HEK293 (cell line): ENCODE measurements around the gene ADAMTS12.

Experiments used
- CTCF ChIA-PET: fragments of 350-600 bp; formaldehyde crosslinking; extraction: SDS; loops from one replicate; lab custom pipeline; 2021; ENCODE audit warnings: antibody characterized with exemption; lab: Yijun Ruan, JAX
- POLR2A ChIA-PET: fragments of 300-600 bp; formaldehyde crosslinking; extraction: SDS; loops from one replicate; lab custom pipeline; 2020; ENCODE audit warnings: antibody characterized with exemption, inconsistent platforms; lab: Yijun Ruan, JAX
- H3K27ac ChIP-seq: fragments of 200-500 bp; sonication (Bioruptor generic); 2 replicates; pipeline ENCODE4 v1.5.1; 2014; ENCODE audit warnings: low read depth, low read length, control low read depth, inconsistent platforms; ENCODE audit errors: extremely low read depth
- H3K36me3 ChIP-seq, 2 experiments: fragments of 200-500 bp in 1 of 2; sonication (Bioruptor generic) in 1 of 2; 1 replicate in 1 of 2; 2 replicates in 1 of 2; pipeline ENCODE4 v1.5.1; 2014 to 2017; ENCODE audit warnings: inconsistent platforms in 2 of 2, low read length in 2 of 2; ENCODE audit not compliant: control insufficient read depth in 2 of 2, insufficient read depth in 1 of 2
- H3K4me1 ChIP-seq: fragments of 200-500 bp; sonication (Bioruptor generic); 2 replicates; pipeline ENCODE4 v1.5.1; 2014; ENCODE audit warnings: mild to moderate bottlenecking, low read length, inconsistent platforms; ENCODE audit not compliant: control insufficient read depth, insufficient read depth
- H3K4me3 ChIP-seq: 2 replicates; pipeline ENCODE4 v1.5.1; 2011; ENCODE audit warnings: low read depth, mild to moderate bottlenecking, control low read depth, low read length, moderate library complexity
- H3K9me3 ChIP-seq: fragments of 200-500 bp; sonication (Bioruptor generic); 2 replicates; pipeline ENCODE4 v1.5.1; 2014; ENCODE audit warnings: low read depth, low read length, inconsistent platforms; ENCODE audit not compliant: control insufficient read depth, insufficient read depth
- BCL6B ChIP-seq: fragments of 450-650 bp; formaldehyde crosslinking; IDR thresholded peaks from 2 replicates; pipeline ENCODE4 v1.5.1; 2017; ENCODE audit warnings: missing biosample characterization, missing genetic modification characterization
- EGR2 ChIP-seq: fragments of 450-650 bp; formaldehyde crosslinking; IDR thresholded peaks from 2 replicates; pipeline ENCODE4 v1.5.1; 2016; ENCODE audit warnings: low read depth, missing biosample characterization, missing genetic modification characterization
- INSM2 ChIP-seq: fragments of 450-650 bp; formaldehyde crosslinking; IDR thresholded peaks from 2 replicates; pipeline ENCODE4 v1.5.1; 2016; ENCODE audit warnings: missing biosample characterization, missing genetic modification characterization
- KLF10 ChIP-seq: fragments of 450-650 bp; IDR thresholded peaks from 2 replicates; pipeline ENCODE4 v1.5.1; 2018; ENCODE audit warnings: missing biosample characterization, mild to moderate bottlenecking, missing genetic modification characterization
- OVOL3 ChIP-seq: fragments of 450-650 bp; formaldehyde crosslinking; IDR thresholded peaks from 2 replicates; pipeline ENCODE4 v1.5.1; 2016; ENCODE audit warnings: missing biosample characterization, missing genetic modification characterization
- PATZ1 ChIP-seq: fragments of 450-650 bp; formaldehyde crosslinking; IDR thresholded peaks from 2 replicates; pipeline ENCODE4 v1.5.1; 2016; ENCODE audit warnings: missing biosample characterization, missing genetic modification characterization
- RBAK ChIP-seq: fragments of 450-650 bp; formaldehyde crosslinking; IDR thresholded peaks from 2 replicates; pipeline ENCODE4 v1.5.1; 2016; ENCODE audit warnings: missing biosample characterization, missing genetic modification characterization
- SCRT1 ChIP-seq: fragments of 450-650 bp; formaldehyde crosslinking; IDR thresholded peaks from 2 replicates; pipeline ENCODE4 v1.5.1; 2016; ENCODE audit warnings: missing biosample characterization, missing genetic modification characterization, borderline replicate concordance
- SP2 ChIP-seq: fragments of 450-650 bp; formaldehyde crosslinking; IDR thresholded peaks from 2 replicates; pipeline ENCODE4 v1.5.1; 2016; ENCODE audit warnings: missing biosample characterization, missing genetic modification characterization
- ZBTB48 ChIP-seq: fragments of 450-650 bp; formaldehyde crosslinking; IDR thresholded peaks from 2 replicates; pipeline ENCODE4 v1.5.1; 2016; ENCODE audit warnings: missing biosample characterization, missing genetic modification characterization
- ZBTB7A ChIP-seq: fragments of 450-650 bp; formaldehyde crosslinking; IDR thresholded peaks from 2 replicates; pipeline ENCODE4 v1.5.1; 2016; ENCODE audit warnings: low read depth, missing biosample characterization, missing genetic modification characterization
- ZNF24 ChIP-seq: fragments of 450-650 bp; formaldehyde crosslinking; IDR thresholded peaks from 2 replicates; pipeline ENCODE4 v1.5.1; 2016; ENCODE audit warnings: missing biosample characterization, missing genetic modification characterization
- ZNF266 ChIP-seq: fragments of 450-650 bp; formaldehyde crosslinking; IDR thresholded peaks from 2 replicates; pipeline ENCODE4 v1.5.1; 2016; ENCODE audit warnings: missing biosample characterization, missing genetic modification characterization, low read depth
- ZNF302 ChIP-seq: fragments of 450-650 bp; formaldehyde crosslinking; IDR thresholded peaks from 2 replicates; pipeline ENCODE4 v1.5.1; 2016; ENCODE audit warnings: missing biosample characterization, missing genetic modification characterization, low read depth
- ZNF398 ChIP-seq: fragments of 450-650 bp; formaldehyde crosslinking; IDR thresholded peaks from 2 replicates; pipeline ENCODE4 v1.5.1; 2017; ENCODE audit warnings: missing biosample characterization, missing genetic modification characterization
- ZNF404 ChIP-seq: fragments of 450-650 bp; formaldehyde crosslinking; IDR thresholded peaks from 2 replicates; pipeline ENCODE4 v1.5.1; 2017; ENCODE audit warnings: missing biosample characterization, missing genetic modification characterization
- ZNF433 ChIP-seq: fragments of 450-650 bp; formaldehyde crosslinking; IDR thresholded peaks from 2 replicates; pipeline ENCODE4 v1.5.1; 2016; ENCODE audit warnings: missing biosample characterization, missing genetic modification characterization, low read depth
- ZNF510 ChIP-seq: fragments of 450-650 bp; formaldehyde crosslinking; IDR thresholded peaks from 2 replicates; pipeline ENCODE4 v1.5.1; 2018; ENCODE audit warnings: mild to moderate bottlenecking, missing genetic modification characterization, missing biosample characterization; ENCODE audit not compliant: insufficient replicate concordance
- ZNF521 ChIP-seq: fragments of 450-650 bp; formaldehyde crosslinking; IDR thresholded peaks from 2 replicates; pipeline ENCODE4 v1.5.1; 2017; ENCODE audit warnings: missing biosample characterization, mild to moderate bottlenecking, missing genetic modification characterization
- ZNF580 ChIP-seq: fragments of 450-650 bp; formaldehyde crosslinking; IDR thresholded peaks from 2 replicates; pipeline ENCODE4 v1.5.1; 2016; ENCODE audit warnings: missing biosample characterization, missing genetic modification characterization
- ZNF639 ChIP-seq: fragments of 450-650 bp; formaldehyde crosslinking; IDR thresholded peaks from 2 replicates; pipeline ENCODE4 v1.5.1; 2016; ENCODE audit warnings: missing biosample characterization, missing genetic modification characterization
- ZNF658 ChIP-seq: fragments of 450-650 bp; formaldehyde crosslinking; IDR thresholded peaks from 2 replicates; pipeline ENCODE4; 2016; ENCODE audit warnings: missing biosample characterization, missing genetic modification characterization
- ZNF692 ChIP-seq: fragments of 450-650 bp; formaldehyde crosslinking; IDR thresholded peaks from 2 replicates; pipeline ENCODE4 v1.5.1; 2016; ENCODE audit warnings: missing biosample characterization, missing genetic modification characterization
- ZNF776 ChIP-seq: fragments of 450-650 bp; formaldehyde crosslinking; IDR thresholded peaks from 2 replicates; pipeline ENCODE4 v1.5.0; 2017; ENCODE audit warnings: missing biosample characterization, missing genetic modification characterization, borderline replicate concordance
- ZNF785 ChIP-seq: fragments of 450-650 bp; formaldehyde crosslinking; IDR thresholded peaks from 2 replicates; pipeline ENCODE4 v1.5.1; 2016; ENCODE audit warnings: missing biosample characterization, missing genetic modification characterization

ADAMTS12 gene

GRCh38 chr5:33755231-33755630 is 136.6 kb downstream of the ADAMTS12 start:
- CTCF ChIA-PET, result no interaction called here
- Histone ChIP-seq H3K27ac (no peak overlapping the region), H3K36me3 (no peaks in the 10 kb centered on the region), H3K4me1 (no peaks in the 10 kb centered on the region), H3K9me3 (no peaks in the 10 kb centered on the region)
- POLR2A ChIA-PET, result no interaction called here
- TF ChIP-seq SCRT1 (tag by site-specific recombination) (no peak), ZNF433 (tag by site-specific recombination) (no peak), ZNF580 (no peak), ZBTB7A (tag by site-specific recombination) (no peak), ZNF785 (tag by site-specific recombination) (no peak), ZNF266 (tag by site-specific recombination) (no peak), OVOL3 (tag by site-specific recombination) (no peak), RBAK (tag by site-specific recombination) (no peak), ZNF521 (tag by site-specific recombination) (no peak), INSM2 (tag by site-specific recombination) (no peak), ZNF398 (tag by site-specific recombination) (no peak), BCL6B (tag by site-specific recombination) (no peak), EGR2 (tag by site-specific recombination) (no peak), ZNF776 (no peak), PATZ1 (tag by site-specific recombination) (no peak)
- TF ChIP-seq, all 188 proteins: peak for 0
- H3K4me3 ChIP-seq, result no peak overlapping the region

GRCh38 chr5:33753704-33754103 is 138.1 kb downstream of the ADAMTS12 start:
- ChIA-PET CTCF (interaction anchor here (0.7 kb wide), 1 partner anchor 321 kb away, joined by 3 read pairs; no protein-coding TSS in a partner anchor), POLR2A (no interaction called here)
- H3K4me1 ChIP-seq, result no peaks in the 10 kb centered on the region
- no peaks in the 10 kb centered on the region for H3K9me3 ChIP-seq
- H3K27ac ChIP-seq, result no peak overlapping the region
- no peaks in the 10 kb centered on the region for H3K36me3 ChIP-seq
- no peak overlapping the region for H3K4me3 ChIP-seq
- no peak for TF ChIP-seq ZNF404 (tag by site-specific recombination)
- no peak for TF ChIP-seq KLF10 (tag by site-specific recombination)
- TF ChIP-seq ZNF433 (tag by site-specific recombination), result no peak
- TF ChIP-seq ZNF692 (tag by site-specific recombination), result no peak
- no peak for TF ChIP-seq ZBTB48 (tag by site-specific recombination)
- TF ChIP-seq ZNF24 (tag by site-specific recombination), result no peak
- no peak for TF ChIP-seq ZNF658
- TF ChIP-seq ZNF302 (tag by site-specific recombination), result no peak
- TF ChIP-seq ZNF510 (tag by site-specific recombination), result no peak
- no peak for TF ChIP-seq SP2 (tag by site-specific recombination)
- no peak for TF ChIP-seq ZNF639 (tag by site-specific recombination)
